ENCODE results near the gene ZNF583.

ZNF583 gene

GRCh38 chr19:56474308-56474707, 70.2 kb downstream of the ZNF583 start:
- no peak for DNase-seq (ENCODE audit: low spot score)

- DNase-seq (ENCODE audit: low spot score) = no peak
These were observed 72.0 kb downstream of the ZNF583 start for GRCh38 chr19:56476093-56476492.

All from iPS-NIHi11 (cell line).